Activated CD8-positive, alpha-beta memory T cell treated with anti-CD3 and anti-CD28 coated beads, Interleukin-2, amount 50 U/mL, for 48 hours (primary cell): ENCODE measurements around the gene ASF1A.

Experiments
- DNase-seq: peaks from one replicate; pipeline ENCODE4 v3.0.0-alpha.2; 2020

The ASF1A gene

DNA sequence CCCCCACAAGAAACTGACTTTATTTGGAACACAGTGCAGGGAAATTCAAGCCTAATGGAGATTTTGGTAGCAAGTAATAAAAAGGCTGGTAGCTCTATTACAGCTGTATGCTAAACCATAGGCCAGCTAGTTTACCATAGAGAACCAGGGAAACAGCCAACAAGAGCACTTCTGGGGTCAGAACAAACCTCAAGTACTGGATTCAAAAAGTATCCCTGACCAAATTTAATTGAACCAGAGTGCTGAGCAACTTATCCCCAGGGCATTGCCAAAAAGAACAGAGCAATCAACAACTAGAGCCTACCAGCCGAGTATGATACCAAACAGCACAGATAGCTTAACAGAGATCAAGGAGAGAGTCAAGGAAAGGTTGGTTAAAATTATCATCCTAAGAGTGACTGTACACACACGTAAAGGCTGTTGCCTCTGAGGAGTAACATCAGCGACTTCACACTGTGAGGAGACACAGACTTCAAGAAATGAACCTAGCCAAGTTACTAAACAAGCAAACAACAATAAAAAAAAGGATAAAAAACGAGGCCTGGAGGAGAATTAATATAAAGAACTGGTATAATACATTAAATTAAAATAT is 11.5 kb upstream of the ASF1A start:
- no peak for DNase-seq

DNA sequence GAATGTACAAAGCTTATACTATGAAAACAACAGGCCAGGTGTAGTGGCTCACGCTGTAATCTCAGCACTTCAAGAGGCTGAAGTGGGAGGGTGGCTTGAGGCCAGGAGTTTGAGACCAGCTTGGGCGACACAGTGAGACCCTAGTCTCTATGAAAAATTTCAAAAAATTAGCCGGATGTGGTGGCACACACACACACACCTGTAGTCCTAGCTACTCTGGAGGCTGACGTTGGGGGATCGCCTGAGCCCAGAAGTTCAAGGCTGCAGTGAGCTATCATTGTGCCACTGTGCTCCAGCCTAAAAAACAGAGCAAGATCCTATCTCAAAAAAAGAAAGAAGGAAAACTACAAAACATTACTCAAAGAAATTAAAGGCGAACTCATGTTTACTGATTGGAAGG is 7.3 kb upstream of the ASF1A start:
- no peak for DNase-seq

DNA sequence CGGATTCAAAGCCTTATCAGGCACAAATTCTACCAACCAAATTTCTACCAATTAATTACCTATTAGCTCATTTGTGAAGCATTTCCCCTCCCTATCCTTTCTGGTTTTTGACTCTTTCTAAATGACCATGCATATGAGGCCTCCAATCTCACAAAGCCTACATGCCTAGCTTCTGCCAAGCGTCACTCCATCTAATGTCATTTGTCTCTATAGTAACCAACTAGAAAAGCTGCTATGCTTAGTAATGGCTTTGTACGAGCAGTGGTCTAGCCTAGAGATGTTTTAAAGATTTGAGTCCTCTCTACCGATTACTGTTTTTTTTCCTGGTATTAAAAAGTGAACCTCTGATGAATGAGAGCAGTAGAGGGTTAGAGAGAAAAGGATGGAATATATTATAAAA is 4.8 kb upstream of the ASF1A start:
- no peak for DNase-seq

DNA sequence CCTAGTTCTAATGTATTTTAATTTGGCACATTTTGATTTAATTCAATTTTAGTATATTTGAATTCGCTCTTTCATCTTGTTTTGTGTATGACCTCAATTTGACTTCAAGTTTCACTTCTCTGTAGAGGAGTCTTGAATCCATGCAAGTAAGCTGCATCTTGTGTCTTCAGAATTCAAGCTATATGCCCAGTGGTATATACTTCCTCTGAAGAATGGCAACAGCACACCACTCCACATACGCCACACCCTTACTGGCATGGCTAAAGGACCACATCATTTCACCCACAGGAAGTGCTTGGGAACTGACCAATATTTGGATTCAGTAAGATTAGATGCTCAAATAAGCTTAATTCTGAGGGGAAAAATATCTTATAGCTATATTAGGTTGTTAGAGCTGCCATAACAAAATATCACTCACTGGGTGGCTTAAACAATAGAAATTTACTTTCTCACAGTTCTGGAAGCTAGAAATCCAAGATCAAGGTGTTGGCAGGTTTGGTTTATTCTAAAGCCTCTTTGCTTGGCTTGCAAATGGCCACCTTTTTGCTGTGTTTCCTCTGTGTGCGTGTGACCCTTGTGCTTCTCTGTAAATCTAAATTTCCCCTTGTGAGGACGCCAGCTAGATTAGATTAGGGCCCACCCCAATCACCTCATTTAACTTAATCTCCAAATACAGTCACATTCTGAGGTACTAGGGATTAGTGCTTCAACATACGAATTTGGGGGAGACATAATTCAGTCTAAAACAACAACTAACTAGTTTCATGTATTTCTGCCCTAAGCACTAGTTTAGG is 2.8 kb upstream of the ASF1A start:
- no peak for DNase-seq

DNA sequence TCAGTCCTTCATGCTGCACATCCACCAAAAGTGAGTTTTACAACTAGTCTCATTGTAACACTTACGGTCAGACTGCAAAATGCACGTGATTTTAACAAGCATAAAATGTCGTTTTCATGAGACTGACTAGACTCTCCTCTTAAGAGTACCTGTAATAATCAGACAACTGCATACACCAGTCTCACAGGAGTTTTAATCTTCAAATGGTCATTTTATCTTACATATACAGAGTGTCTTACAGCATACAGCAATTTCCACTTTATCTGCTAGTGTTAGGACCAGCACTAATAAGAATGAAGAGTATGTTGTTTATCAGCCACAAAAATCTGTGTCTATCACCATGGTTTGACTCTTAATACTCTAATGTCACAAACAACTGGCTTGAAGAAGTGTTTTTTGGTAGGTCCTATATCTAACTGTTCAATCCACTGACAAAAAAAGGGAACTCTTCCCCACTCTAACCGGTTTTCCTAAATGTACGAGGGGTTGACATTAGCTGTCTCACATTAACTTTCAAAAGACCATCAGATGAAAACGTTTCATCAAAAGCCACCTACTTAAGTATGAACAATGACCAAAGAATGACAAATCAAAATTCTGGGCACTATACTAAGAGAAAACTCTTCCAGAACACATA is 1.5 kb upstream of the ASF1A start:
- no peak for DNase-seq

DNA sequence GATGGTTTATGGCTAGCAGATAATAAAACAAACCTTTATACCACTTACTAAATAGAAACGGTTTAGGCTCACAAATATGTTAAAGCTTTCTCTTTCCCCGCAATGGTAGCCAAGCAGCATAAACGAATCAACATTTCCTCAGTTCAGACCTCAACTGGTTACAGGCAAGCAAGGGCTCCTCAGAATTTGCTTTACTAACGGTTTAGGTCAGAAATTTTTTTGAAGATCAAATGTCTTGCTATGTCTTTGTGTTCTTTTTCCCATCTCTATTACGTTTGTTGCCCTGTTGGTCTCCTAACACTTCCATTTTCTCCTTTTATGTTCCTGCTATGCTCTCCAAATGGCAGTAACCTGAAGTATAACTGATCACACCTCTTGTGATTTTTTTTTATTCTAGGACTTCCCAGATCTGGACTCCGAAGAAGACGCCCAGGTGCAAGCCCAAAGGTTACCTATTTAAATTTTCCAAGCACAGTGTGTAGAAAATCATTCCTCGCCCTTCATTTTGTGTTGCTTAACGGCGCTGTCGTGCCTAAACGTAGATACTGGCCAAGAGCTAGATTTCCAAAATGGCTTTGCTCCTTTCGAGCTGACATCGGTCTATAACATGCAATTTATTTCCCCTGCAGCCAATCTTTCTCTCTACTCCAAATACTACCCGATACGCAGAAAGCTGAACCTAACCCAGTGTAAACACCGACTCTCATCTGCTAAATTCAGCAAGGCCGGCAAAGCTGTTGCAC is 717 bp upstream of the ASF1A start:
- DNase-seq = no peak

DNA sequence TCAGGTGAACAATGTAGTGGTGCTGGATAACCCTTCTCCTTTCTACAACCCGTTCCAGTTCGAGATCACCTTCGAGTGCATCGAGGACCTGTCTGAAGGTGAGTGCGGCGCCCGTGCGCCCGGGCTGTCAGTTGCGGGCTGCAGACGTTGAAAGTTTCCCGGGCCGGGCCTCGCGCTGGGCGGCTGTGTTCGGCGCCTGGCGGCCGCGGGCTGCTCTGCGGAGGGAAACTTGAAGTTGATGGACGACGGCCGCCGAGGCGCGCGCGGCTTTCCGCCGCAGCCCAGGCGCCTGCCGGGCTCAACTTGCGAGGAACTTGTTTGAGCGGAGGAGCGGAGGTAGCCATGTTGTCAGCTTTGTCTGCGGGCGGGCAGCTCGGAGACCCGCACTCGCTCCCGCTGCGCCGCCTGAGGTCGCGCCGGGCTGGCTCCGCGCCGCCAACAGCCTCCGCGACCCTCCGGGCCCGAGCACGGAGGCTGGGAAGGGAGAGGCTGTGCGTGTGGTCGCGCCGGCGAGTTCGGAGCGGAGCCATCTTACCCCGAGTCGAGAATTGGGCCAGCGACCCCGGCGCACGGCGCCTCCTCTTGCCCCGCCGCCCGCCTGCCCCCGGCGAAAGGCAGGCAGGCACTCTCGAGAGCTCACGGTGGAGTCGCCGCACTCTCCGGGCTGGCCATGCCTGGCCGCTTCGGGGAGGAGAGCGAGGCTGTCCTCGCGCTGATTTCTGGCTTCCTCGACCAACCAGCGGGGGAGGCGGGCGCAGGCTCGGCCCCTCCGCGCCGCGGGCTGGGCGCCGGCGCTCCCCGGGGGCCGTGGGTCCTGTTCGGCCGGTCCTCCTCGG is 691 bp downstream of the ASF1A start:
- DNase-seq = peak; percentile 83

DNA sequence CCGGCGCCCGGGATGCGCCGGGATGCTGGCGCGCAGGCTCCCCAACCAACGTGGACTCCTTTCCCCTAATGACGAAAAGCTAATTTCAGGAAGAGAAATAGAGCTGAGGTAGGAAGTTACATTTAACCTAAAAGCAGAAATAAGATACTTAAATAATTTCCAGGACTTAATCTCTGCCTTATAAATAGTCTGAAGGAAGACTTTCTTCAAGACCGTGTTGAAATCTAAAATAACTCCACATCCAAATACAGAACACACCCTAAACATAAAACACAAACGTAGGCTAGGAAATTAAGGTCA is 1.3 kb downstream of the ASF1A start:
- DNase-seq = no peak

DNA sequence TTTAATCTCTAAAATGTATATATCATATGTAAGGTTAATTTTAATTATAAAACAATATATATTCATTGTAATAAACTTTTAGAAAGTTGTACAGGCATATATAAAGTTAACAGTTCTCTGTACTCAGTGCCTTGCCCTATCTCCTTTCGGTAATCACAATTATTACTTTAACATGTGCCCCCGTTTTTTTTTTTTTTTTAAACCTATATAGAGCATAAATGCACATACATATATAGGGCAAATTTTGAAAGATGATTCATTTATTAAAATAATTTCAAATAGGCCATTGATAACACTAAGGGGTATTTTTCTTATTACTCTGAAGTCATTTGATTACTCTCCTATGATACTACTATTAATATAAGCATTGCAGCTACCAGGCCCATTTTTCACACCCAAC is 1.9 kb downstream of the ASF1A start:
- no peak for DNase-seq

DNA sequence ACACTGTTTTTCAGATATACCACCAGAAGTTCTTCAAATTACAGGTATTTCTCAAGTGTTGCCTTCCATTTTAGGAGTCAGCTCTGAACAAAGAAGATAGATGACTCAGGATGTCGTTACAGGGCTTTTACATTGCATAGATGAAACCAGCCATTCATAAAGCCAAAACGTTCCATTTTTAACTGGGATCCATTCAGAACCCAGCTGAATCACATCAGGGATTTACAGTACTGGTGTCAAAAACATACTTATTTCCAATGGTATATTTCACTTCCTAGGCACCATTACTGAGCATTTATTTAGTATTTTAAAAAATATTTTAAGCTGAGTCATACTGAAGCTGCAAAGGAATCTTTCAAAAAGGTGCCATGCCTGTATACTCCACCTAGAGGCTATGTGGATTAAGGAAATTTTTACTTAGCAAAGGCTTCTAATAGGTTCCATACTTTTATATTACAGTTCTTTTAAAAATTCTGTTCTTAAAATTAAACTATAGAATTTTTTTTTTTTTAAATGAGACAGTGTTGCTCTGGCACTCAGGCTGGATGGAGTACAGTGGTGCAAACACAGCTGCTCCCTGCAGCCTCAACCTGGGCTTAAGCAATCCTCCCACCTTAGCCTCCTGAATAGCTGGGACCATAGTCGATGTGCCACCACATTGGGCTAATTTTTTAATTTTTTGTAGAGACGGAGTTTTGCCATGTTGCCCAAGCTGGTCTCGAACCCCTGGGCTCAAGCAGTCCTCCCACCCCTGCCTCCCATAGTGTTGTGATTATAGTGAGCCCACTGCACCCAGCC is 2.6 kb downstream of the ASF1A start:
- no peak for DNase-seq

DNA sequence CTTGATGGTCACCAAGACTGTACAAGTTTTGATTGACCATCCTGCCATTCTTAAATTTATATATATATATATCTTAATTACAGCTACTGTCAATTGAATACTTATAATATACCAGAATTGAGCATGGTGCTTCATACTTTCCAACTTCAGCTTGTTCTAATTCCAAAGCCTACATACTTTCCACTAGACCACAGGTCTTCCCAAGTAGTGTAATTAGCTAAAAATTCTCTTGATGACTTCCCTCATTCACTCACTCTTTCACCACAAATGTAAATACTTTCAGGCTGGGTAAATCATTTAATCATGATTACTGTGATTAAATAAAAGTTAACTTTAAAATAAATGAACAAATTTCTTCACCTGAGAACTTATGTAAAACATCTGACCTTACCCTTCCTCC is 3.4 kb downstream of the ASF1A start:
- no peak for DNase-seq

DNA sequence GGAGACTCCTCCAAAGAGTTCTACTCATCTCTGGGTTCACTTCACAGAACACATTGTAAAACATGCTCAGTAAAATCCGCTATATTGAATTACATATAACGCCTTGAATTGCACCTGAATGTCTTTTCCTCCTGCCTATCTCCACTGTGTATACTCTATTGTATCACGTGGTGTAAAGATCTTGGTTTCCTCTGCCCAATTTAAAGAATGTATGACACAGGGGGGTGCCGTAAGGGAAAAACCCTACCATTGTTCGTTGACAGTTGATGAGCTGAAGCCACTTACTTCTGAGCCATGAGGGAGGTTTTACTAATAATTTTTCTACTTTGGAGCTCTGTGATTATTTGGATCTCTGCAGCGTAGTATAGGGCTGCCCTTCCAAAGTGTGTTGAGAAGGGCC is 6.0 kb downstream of the ASF1A start:
- no peak for DNase-seq

DNA sequence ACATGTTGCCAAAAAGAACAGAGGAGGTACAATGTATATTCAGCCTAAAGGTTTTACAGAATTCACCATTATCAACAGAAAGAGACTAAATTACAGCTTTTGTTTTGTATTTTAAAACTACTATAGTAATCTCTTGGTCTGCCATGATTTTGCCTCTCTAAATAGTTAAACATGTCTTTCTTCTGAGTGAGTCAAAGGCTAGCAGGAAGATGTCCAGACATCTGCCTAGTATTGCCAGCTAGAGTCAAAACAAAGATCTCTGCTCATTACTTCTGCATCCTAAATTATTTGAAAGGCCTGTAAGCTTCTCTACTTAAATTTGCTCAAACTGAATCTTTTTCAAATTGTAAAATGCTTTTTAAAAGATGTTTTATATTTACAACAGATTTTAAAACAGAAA is 8.8 kb downstream of the ASF1A start:
- no peak for DNase-seq

DNA sequence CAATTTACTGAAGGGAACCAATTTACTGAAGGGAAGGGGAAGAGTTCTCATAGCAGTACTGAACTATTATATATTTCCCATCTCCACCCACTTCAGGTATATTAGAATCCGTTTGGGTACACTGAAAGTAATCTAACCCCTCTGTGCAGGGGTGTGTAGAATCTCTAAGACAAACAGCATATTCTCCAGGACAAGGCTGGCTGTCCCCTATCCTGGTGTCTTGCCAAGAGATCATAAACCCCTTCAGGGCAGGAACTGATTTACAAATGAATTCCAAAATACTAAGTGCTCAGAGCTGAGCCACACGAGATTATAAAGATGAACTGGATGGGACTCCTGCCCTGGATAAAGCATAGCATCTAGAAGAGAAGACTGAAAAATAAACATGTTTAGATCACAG is 9.2 kb downstream of the ASF1A start:
- no peak for DNase-seq

DNA sequence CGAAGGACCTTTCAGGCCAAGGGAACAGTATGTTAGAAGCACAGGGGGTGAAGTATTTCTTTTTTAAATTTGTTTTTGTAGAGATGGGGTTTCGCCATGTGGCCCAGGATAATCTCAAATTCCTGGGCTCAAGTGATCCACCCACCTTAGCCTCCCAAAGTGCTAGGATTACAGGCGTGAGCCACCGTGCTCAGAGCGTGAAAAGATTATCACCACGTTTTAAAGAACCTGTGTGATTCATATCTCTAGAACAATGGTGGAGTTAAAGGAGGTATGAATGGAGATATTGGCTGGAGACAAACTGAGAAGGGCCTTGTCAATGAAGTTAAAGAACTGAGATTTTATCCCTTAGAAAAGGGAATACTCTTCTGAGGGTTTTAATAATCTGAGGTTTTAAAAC is 9.7 kb downstream of the ASF1A start:
- DNase-seq = no peak

DNA sequence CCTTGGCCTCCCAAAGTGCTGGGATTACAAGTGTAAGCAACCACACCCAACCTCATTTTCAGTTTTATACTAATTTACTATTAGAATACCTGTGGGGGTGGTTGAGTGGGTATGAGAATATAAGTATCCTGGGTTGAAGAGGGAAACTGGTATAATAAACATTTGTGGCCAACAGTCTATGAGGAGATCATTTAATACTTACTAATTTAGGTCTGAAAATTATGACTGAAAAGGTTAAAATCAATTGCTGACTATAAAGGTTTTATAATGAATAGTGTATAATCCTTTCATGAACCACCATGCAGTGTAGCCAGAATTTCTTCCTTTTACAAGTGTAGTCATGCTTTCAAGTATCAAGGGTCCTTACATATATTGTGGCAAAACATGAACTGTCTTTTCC is 11.1 kb downstream of the ASF1A start:
- DNase-seq = no peak

DNA sequence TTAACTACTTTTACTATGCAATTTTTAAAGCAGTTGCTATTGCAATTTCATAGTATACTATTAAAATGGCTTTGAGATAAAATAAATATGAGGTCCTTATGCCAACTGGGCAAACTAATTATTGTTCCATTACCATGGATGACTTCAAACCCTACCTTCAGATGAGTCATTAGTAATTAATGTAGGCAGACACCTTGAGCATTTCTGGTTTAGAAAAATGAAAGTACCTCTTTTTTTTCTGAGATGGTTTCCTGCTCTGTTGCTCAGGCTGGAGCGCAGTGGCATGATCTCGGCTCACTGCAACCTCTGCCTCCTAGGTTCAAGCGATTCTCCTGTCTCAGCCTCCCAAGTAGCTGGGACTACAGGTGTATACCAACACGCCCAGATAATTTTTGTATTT is 11.9 kb downstream of the ASF1A start:
- DNase-seq = no peak

DNA sequence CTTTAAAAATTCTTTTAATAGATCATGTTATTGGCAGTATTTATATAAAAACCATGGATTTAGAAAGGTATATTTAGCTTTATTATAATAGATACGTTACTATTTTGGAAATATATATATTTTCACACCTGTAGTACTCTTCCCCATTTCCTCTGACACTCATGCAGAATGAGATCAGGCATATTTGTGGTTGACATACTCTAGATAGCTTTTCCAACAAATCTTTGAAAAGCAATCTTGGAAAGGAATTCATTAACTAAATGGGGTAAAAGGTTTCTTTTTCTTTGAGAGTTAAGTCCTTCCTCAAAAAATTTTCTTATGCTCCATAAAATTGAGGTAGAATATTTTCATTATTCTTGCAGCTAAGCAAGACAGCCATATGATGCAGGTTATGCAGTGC is 14.5 kb downstream of the ASF1A start:
- DNase-seq = no peak

DNA sequence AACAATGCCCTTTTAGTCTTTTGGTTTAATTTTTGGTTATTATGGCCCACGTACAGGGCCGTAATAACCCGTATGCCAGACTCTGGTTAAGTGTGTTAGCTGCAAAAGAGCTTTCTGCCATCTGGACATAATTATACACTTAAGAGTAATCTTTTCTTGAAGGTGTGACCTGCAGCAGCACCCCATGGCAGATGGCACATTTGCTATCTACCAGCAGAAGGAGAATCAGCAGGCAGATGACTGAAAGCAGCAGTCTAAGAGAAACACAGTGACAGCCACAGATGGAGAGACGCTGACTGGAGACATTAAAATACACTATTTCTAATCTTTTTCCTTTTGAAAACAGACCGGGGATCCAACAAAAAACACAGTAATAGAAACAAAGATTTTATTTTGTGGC is 18.7 kb downstream of the ASF1A start:
- no peak for DNase-seq

DNA sequence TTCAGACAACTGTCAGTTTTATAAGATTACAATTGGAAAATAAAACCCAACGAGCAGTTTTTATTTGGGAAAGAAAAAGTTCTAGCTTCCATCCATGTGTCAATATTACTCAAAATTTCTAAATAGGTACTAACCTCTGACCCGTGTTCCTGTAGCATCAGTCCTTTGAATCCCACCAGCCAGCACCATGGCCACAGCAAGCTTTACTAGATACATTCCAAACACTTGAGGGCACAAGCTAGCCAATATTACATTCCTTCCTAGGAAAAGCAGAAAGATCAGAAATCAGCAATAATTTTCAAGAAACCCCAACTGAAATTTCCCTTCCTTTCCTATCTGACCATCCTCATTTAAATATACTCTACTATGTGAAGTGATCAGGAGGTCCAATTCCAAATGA is 19.2 kb downstream of the ASF1A start:
- no peak for DNase-seq

DNA sequence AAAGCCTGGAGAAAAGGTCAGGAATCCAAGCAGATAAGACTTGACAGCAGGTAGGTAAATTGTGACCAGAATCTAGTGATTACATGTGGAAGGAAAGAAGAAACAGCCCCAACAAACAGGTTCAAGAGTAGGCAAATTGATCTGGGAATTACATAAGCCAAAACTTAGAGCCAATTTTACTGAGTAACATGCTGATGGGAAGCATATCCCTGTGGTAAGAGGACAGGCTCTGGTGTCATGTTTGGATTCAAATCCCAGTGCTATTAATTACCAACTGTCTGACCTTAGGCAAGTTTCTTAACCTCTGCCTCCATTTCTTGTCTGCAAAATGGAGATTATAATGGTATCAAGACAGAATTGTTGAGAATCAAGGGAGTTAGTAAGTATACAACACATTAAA is 20.6 kb downstream of the ASF1A start:
- DNase-seq = no peak
